Smooth muscle cell (in vitro differentiated cells): ENCODE data around the gene KRTAP29-1. TPM values are rescaled to one million over a fixed set of nuclear protein-coding genes. Genes with fewer than 3 reads are reported as not detected.

Experiments used
- DNase-seq: peaks from one replicate; lab custom pipeline; 2025; ENCODE audit not compliant: unreplicated experiment; lab: John Stamatoyannopoulos, UW
- H2AFZ ChIP-seq: fragments of 200-600 bp; sonication (generic); 2 replicates; pipeline ENCODE4 v1.6.0; 2016; ENCODE audit warnings: antibody characterized with exemption, low read depth, mild to moderate bottlenecking
- H3F3A ChIP-seq: fragments of 200-600 bp; sonication (generic); 2 replicates; pipeline ENCODE4 v1.6.0; 2017; ENCODE audit warnings: antibody characterized with exemption, low read depth
- H3K27ac ChIP-seq: fragments of 200-600 bp; sonication (generic); 2 replicates; pipeline ENCODE4 v1.5.1; 2016; ENCODE audit warnings: low read depth, mild to moderate bottlenecking
- H3K27me3 ChIP-seq: fragments of 200-600 bp; sonication (generic); 2 replicates; pipeline ENCODE4 v1.6.1; 2016; ENCODE audit warnings: low read depth, mild to moderate bottlenecking
- H3K36me3 ChIP-seq: fragments of 200-600 bp; sonication (generic); 2 replicates; pipeline ENCODE4 v1.5.1; 2016; ENCODE audit warnings: low read depth
- H3K4me1 ChIP-seq: fragments of 200-600 bp; sonication (generic); 2 replicates; pipeline ENCODE4 v1.5.1; 2016; ENCODE audit warnings: low read depth
- H3K4me2 ChIP-seq: fragments of 200-600 bp; sonication (generic); 2 replicates; pipeline ENCODE4 v1.6.0; 2016; ENCODE audit warnings: mild to moderate bottlenecking
- H3K4me3 ChIP-seq: fragments of 200-600 bp; sonication (generic); 2 replicates; pipeline ENCODE4 v1.5.1; 2016; ENCODE audit warnings: mild to moderate bottlenecking
- H3K79me2 ChIP-seq: fragments of 200-600 bp; sonication (generic); 2 replicates; pipeline ENCODE4 v1.6.0; 2016; ENCODE audit warnings: low read depth, mild to moderate bottlenecking
- H3K9ac ChIP-seq: fragments of 200-600 bp; sonication (generic); 2 replicates; pipeline ENCODE4 v1.6.0; 2016; ENCODE audit warnings: low read depth
- H3K9me3 ChIP-seq: fragments of 200-600 bp; sonication (generic); replicated peaks from 2 replicates; pipeline ENCODE4 v1.5.1; 2016; ENCODE audit warnings: low read depth
- H4K20me1 ChIP-seq: fragments of 200-600 bp; sonication (generic); 2 replicates; pipeline ENCODE4 v1.6.0; 2016; ENCODE audit warnings: low read depth
- CTCF ChIP-seq: fragments of 200-600 bp; sonication (generic); IDR thresholded peaks from 2 replicates; pipeline ENCODE4 v1.5.1; 2017; ENCODE audit warnings: borderline replicate concordance, mild to moderate bottlenecking, antibody characterized with exemption; ENCODE audit not compliant: insufficient read depth, poor library complexity, severe bottlenecking
- WGBS: methylation state at CpG from one replicate; pipeline ENCODE4 v1.1.7; 2016; ENCODE audit warnings: low lambda C conversion rate; 5-methylcytosine and 5-hydroxymethylcytosine counted together
- polyA plus RNA-seq: library from polyadenylated mRNA; unstranded; fragments of >200 nt; fragmentation: Nextera tagmentation; extraction: Ambion mirVana; gene quantifications from 2 replicates; pipeline ENCODE4 v1.2.1, GENCODE V29; 2016
- total RNA-seq: library from RNA; depleted of rRNA; stranded (reverse); fragments of >200 nt; gene quantifications from 2 replicates; pipeline ENCODE4 v1.2.3, GENCODE V29; 2014

Gene KRTAP29-1
- total and polyA plus RNA-seq, 2 experiments from 2014 or later, result not detected

GRCh38 chr17:41298458-41299135 lies 4.1 kb downstream of the KRTAP29-1 start:
- no peak overlapping the region for H3K4me3 ChIP-seq
- WGBS, result 94% methylated on average over 20 of the region's 20 CpGs
- no peaks in the 10 kb centered on the region for H4K20me1 ChIP-seq
- no peak overlapping the region for H3K9ac ChIP-seq
- TF ChIP-seq CTCF, result no peak
- H3K36me3 ChIP-seq, result no peaks in the 10 kb centered on the region
- no peaks in the 10 kb centered on the region for H3K27me3 ChIP-seq
- H3K4me1 ChIP-seq, result no peaks in the 10 kb centered on the region
- H3K27ac ChIP-seq, result no peak overlapping the region
- no peak overlapping the region for H3K4me2 ChIP-seq
- no peak for DNase-seq
- no peak overlapping the region for H2AFZ ChIP-seq
- no peaks in the 10 kb centered on the region for H3K79me2 ChIP-seq
- H3K9me3 ChIP-seq, result no peaks in the 10 kb centered on the region
- H3F3A ChIP-seq, result no peaks in the 10 kb centered on the region

- Histone ChIP-seq H2AFZ (no peak overlapping the region), H4K20me1 (no peaks in the 10 kb centered on the region), H3K4me1 (no peaks in the 10 kb centered on the region), H3K79me2 (no peaks in the 10 kb centered on the region), H3K36me3 (no peaks in the 10 kb centered on the region), H3K9me3 (no peaks in the 10 kb centered on the region), H3K4me2 (no peak overlapping the region), H3F3A (no peaks in the 10 kb centered on the region), H3K4me3 (no peak overlapping the region), H3K27ac (no peak overlapping the region), H3K9ac (no peak overlapping the region), H3K27me3 (no peaks in the 10 kb centered on the region)
- 90% methylated on average over 1 of the region's 1 CpG for WGBS
- no peak for DNase-seq
- no peak for TF ChIP-seq CTCF
Observed at GRCh38 chr17:41296846-41297245, 5.8 kb downstream of the KRTAP29-1 start.

DNA sequence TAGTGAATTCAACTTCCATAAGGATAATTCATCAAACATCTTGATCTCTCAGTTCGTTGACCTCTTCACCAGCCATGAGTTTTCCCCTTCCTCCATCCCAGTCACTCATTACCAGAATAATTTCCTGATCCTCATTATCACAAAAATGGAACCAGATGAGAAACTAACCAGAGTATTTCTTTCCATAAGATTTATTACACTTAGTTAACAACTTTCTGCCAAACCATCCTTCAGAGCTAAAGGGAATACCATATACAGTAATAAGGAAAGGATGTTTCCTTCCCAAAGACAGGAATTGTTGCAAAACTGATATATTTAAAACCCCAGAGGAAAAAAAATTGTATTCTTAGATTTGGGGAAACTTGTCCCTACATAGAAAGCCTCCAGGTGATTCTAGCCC lies 8.6 kb downstream of the KRTAP29-1 start:
- H4K20me1 ChIP-seq, result no peaks in the 10 kb centered on the region
- TF ChIP-seq CTCF, result no peak
- no peaks in the 10 kb centered on the region for H3K9me3 ChIP-seq
- no peak overlapping the region for H3K9ac ChIP-seq
- H3K36me3 ChIP-seq, result no peaks in the 10 kb centered on the region
- no peak overlapping the region for H3K4me2 ChIP-seq
- no peak overlapping the region for H3K27ac ChIP-seq
- no peaks in the 10 kb centered on the region for H3F3A ChIP-seq
- H3K4me3 ChIP-seq, result no peak overlapping the region
- no peaks in the 10 kb centered on the region for H3K4me1 ChIP-seq
- H2AFZ ChIP-seq, result no peak overlapping the region
- H3K79me2 ChIP-seq, result no peaks in the 10 kb centered on the region
- DNase-seq, result no peak
- H3K27me3 ChIP-seq, result no peaks in the 10 kb centered on the region
- WGBS, result 100% methylated on average over 1 of the region's 1 CpG

DNA sequence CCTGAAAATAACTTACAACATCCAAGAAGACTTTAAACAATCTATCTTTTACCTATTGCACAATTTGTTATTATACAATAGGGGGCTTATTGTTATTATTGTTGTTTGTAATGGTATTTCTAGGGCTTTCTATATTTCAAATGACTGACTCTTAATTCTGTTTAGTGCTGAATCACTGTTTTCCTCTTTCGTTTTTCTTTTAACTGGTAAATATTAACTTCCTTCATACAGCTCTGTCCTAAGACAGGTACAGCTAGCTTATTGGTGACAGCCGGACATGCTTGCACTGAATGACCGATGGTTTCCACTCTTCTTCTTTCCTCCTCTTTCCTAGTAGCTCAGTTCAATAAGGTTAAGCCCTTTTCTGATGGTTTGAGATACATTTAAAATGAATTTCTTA lies 15.6 kb downstream of the KRTAP29-1 start:
- Histone ChIP-seq H4K20me1 (no peaks in the 10 kb centered on the region), H3K9me3 (no peaks in the 10 kb centered on the region), H2AFZ (no peak overlapping the region), H3K4me1 (no peaks in the 10 kb centered on the region), H3K27ac (no peak overlapping the region), H3K79me2 (no peaks in the 10 kb centered on the region), H3K4me2 (no peak overlapping the region), H3K9ac (no peak overlapping the region), H3K36me3 (no peaks in the 10 kb centered on the region), H3K4me3 (no peak overlapping the region), H3K27me3 (no peaks in the 10 kb centered on the region), H3F3A (no peaks in the 10 kb centered on the region)
- no peak for DNase-seq
- 93% methylated on average over 3 of the region's 3 CpGs for WGBS
- no peak for TF ChIP-seq CTCF
